Heart left ventricle (tissue), 16 donors: ENCODE data around the gene SLC30A4. TPM values are rescaled to one million over a fixed set of nuclear protein-coding genes. Genes with fewer than 3 reads are reported as not detected.

Experiments used
- ATAC-seq, 4 donors: fragments of 200-7000 bp; cut with Tn5 transposase; one replicate each; pipeline ENCODE4 v1.9.1; 2020 to 2022; ENCODE audit warnings: moderate library complexity in 4 of 4, mild to moderate bottlenecking in 3 of 4, moderate number of reproducible peaks in 1 of 4
- DNase-seq, 5 donors: peaks; one replicate each; pipeline ENCODE4 v3.0.0-alpha.2; 2020
- H3K27ac ChIP-seq, 12 donors: fragments of 200-600 bp; sonication (generic) in 4 of 12; one replicate each; pipeline versions ENCODE4 v1.5.0 to v1.8.0; 2016 to 2022; ENCODE audit warnings: mild to moderate bottlenecking in 2 of 12
- H3K27me3 ChIP-seq, 9 donors: fragments of 200-600 bp; sonication (generic) in 2 of 9; one replicate each; pipeline versions ENCODE4 v1.5.1 to v1.8.0; 2016 to 2022; ENCODE audit warnings: mild to moderate bottlenecking in 3 of 9
- H3K36me3 ChIP-seq, 9 donors: fragments of 200-600 bp; sonication (generic) in 2 of 9; one replicate each; pipeline versions ENCODE4 v1.5.0 to v1.8.0; 2018 to 2022; ENCODE audit warnings: mild to moderate bottlenecking in 2 of 9
- H3K4me1 ChIP-seq, 12 donors: fragments of 200-600 bp; sonication (generic) in 4 of 12; one replicate each; pipeline versions ENCODE4 v1.5.0 to v1.8.0; 2016 to 2022; ENCODE audit warnings: mild to moderate bottlenecking in 3 of 12
- H3K4me3 ChIP-seq, 12 donors: fragments of 200-600 bp; sonication (generic) in 4 of 12; one replicate each; pipeline versions ENCODE4 v1.5.0 to v1.8.0; 2017 to 2022; ENCODE audit warnings: mild to moderate bottlenecking in 9 of 12, moderate library complexity in 4 of 12
- H3K9me3 ChIP-seq, 12 donors: fragments of 200-600 bp; sonication (generic) in 4 of 12; one replicate each; pipeline versions ENCODE4 v1.5.0 to v1.8.0; 2016 to 2022; ENCODE audit warnings: mild to moderate bottlenecking in 1 of 12
- POLR2A ChIP-seq, 2 donors: fragments of 450-650 bp; IDR thresholded peaks; one replicate each; pipeline ENCODE4 v1.6.1; 2017; ENCODE audit warnings: antibody characterized with exemption in 2 of 2, mild to moderate bottlenecking in 2 of 2, moderate library complexity in 2 of 2
- WGBS, 4 donors: extraction: QIAGEN DNeasy Blood & Tissue Kit in 2 of 4; methylation state at CpG; one replicate each; pipeline versions ENCODE4 v1.1.5 to v1.1.7; 2013 to 2018; 5-methylcytosine and 5-hydroxymethylcytosine counted together
- intact Hi-C, 10 donors: fragments of 100-400 bp; cut with DNase I; formaldehyde crosslinking; loops; one replicate each; pipeline versions ENCODE4 v1.11.1 to v1.14.2; 2022
- long read RNA-seq, 3 donors: library from polyadenylated mRNA; unstranded; transcript quantifications; one replicate each; pipeline ENCODE4 v2.0.0, GENCODE V29; 2020 to 2021
- polyA plus RNA-seq, 2 donors: library from polyadenylated mRNA; stranded (reverse); fragments of 200-250 nt; gene quantifications; one replicate each; pipeline ENCODE4 v1.2.3, GENCODE V29; 2013
- total RNA-seq, 9 donors: library from RNA; depleted of rRNA in 2 of 9; stranded (reverse); fragments of >200 nt in 2 of 9; fragmentation: NEBNext Ultra II Directional in 3 of 9; extraction: Animal tissue kit (Norgen Biotek cat#: 25700) in 3 of 9; gene quantifications; one replicate each; pipeline versions ENCODE4 v1.1.0 to v1.2.4, GENCODE V29; 2016 to 2023
- TF ChIP-seq, protein P1 (sequence below), 12 donors: fragments of 200-600 bp; sonication (generic) in 4 of 12; IDR thresholded peaks; one replicate each; pipeline versions ENCODE4 v1.5.0 to v1.8.0; 2018 to 2022; ENCODE audit warnings: antibody characterized with exemption in 12 of 12, mild to moderate bottlenecking in 5 of 12
- donor health status: ischemic (EF 13 %, LVEDD 7.1; RV severe dilation, severe dysfunction).
- donor health status: healthy with polysubstance abuse.
- donor health status: DM: no; HTN: yes; CAD: no.
- donor health status: DM: no; HTN: no; CAD: no.
- donor health status: ischemic (EF 25% LVEDD 6.9; RV normal size, moderate dysfunction).
- donor health status: ischemic (EF 25% LVEDD 5.7; RV mildly dilated, moderate dysfunction).
- donor health status: healthy.
- donor health status: DM: yes; HTN: yes; CAD: no.
- donor health status: ischemic (EF 35%, LVEDD 5.7; RV mildly dilated, moderate dysfunction).
- donor health status: nonischemic (EF 11% LVEDD 7.7; RV severe dilation, severe dysfunction).
- donor health status: DM: yes; HTN: yes; CAD: no.
- donor health status: PGD.
- donor health status: ischemic (EF 29% LVEDD 5.4; RV normal size, mild dysfunction).
- donor health status: nonischemic (EF 23%, LVEDD 6.1; RV moderate dilation, normal function).

The SLC30A4 gene, protein sequence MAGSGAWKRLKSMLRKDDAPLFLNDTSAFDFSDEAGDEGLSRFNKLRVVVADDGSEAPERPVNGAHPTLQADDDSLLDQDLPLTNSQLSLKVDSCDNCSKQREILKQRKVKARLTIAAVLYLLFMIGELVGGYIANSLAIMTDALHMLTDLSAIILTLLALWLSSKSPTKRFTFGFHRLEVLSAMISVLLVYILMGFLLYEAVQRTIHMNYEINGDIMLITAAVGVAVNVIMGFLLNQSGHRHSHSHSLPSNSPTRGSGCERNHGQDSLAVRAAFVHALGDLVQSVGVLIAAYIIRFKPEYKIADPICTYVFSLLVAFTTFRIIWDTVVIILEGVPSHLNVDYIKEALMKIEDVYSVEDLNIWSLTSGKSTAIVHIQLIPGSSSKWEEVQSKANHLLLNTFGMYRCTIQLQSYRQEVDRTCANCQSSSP
- total RNA-seq (1 to 10 TPM; 2.5 to 4.7 (median 3.4) TPM), polyA plus RNA-seq (1 to 10 TPM; 1.9 to 2.4 TPM)
- long read RNA-seq, donor 1, partial matches to known transcripts = 3 of 7 reads
- long read RNA-seq, donor 1, other reads (novel, unspliced or antisense) = 3 of 7 reads
- long read RNA-seq, donor 2, partial matches to known transcripts = 1 of 5 reads
- long read RNA-seq, donor 2, other reads (novel, unspliced or antisense) = 4 of 5 reads
- long read RNA-seq, donor 3, full-length matches to known transcripts = 2 of 4 reads
- long read RNA-seq, donor 3, partial matches to known transcripts = 1 of 4 reads
- long read RNA-seq, donor 3, other reads (novel, unspliced or antisense) = 1 of 4 reads

DNA sequence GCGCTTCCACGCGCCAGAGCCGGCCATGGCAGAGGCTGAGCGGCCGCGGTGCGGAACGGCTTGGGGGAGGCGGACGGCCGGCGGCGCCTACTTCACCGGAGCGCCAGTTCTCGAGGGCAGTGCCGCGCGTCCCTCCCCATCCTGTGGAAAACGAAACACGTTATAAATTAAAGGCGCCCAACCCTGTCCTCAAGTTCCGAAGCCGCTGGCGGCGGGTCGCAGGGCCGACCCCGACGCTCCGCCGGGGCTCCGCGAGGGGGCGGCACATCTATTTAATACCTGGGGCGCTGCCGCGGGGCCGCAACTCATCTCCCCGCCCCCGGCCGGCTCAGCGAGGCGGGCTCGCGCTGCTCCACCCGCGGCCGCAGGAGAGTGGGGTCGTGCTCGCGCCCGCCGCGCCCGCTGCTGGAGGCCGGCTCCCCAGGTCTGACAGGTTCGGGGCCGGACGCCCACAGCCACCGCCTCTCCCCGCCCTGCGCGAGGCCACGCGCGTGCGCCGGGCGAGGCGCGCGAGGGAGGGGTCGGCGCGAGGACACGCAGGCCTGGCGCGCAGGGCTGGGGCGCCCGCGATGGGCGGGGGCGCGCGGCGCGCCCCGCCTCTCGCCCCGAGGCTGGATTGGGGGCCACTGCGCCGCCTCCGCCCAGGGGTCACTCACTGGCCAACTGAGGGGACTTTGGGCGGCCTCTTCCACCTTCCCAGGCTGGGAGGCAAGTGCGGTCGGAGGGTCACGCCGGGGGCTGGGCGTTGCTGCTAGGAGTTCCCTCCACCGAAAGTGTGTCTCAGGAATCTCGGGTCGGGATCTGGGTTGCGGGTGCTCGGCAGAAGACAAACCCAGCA, at the start of gene SLC30A4:
SLC30A4 (minus strand) TSS at position 428 of the 838 bp plus-strand sequence; CDS start at position 27, 401 bp downstream.
- ATAC-seq = peak; percentile 86 to 98 (median 95)
- intact Hi-C loops = loop anchor here in 9 of 10 donors (1.0 to 10.0 kb wide), 7 partner anchors 64 to 92 kb away; partner anchors contain the start of gene BLOC1S6 (in 9 of the 9)
- Histone ChIP-seq H3K4me3 (peak within 1 kb of the TSS; percentile 71 to 98 (median 89)), H3K27ac (peak within 1 kb of the TSS; percentile 69 to 90 (median 84)), H3K27me3 (peaks cover 0 to 9% (median 0%) of the 10 kb centered on the region in 9 donors), H3K9me3 (no peaks in the 10 kb centered on the region), H3K36me3 (peaks cover 0 to 6% (median 0%) of the 10 kb centered on the region in 9 donors), H3K4me1 (peaks cover 0 to 29% (median 15%) of the 10 kb centered on the region in 12 donors)
- WGBS, 4 donors = 1 to 2% (median 1%) methylated on average over 24 to 106 of the region's 106 CpGs
- TF ChIP-seq, protein P1, sequence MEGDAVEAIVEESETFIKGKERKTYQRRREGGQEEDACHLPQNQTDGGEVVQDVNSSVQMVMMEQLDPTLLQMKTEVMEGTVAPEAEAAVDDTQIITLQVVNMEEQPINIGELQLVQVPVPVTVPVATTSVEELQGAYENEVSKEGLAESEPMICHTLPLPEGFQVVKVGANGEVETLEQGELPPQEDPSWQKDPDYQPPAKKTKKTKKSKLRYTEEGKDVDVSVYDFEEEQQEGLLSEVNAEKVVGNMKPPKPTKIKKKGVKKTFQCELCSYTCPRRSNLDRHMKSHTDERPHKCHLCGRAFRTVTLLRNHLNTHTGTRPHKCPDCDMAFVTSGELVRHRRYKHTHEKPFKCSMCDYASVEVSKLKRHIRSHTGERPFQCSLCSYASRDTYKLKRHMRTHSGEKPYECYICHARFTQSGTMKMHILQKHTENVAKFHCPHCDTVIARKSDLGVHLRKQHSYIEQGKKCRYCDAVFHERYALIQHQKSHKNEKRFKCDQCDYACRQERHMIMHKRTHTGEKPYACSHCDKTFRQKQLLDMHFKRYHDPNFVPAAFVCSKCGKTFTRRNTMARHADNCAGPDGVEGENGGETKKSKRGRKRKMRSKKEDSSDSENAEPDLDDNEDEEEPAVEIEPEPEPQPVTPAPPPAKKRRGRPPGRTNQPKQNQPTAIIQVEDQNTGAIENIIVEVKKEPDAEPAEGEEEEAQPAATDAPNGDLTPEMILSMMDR (IDR thresholded peaks at IDR 0.05) = peak in 11 of 12 donors; percentile 33 to 74 (median 51)
- TF ChIP-seq POLR2A (IDR thresholded peaks at IDR 0.05) = peak in 1 of 2 donors; percentile 75
- peak; percentile 71 to 87 (median 75) for DNase-seq

DNA sequence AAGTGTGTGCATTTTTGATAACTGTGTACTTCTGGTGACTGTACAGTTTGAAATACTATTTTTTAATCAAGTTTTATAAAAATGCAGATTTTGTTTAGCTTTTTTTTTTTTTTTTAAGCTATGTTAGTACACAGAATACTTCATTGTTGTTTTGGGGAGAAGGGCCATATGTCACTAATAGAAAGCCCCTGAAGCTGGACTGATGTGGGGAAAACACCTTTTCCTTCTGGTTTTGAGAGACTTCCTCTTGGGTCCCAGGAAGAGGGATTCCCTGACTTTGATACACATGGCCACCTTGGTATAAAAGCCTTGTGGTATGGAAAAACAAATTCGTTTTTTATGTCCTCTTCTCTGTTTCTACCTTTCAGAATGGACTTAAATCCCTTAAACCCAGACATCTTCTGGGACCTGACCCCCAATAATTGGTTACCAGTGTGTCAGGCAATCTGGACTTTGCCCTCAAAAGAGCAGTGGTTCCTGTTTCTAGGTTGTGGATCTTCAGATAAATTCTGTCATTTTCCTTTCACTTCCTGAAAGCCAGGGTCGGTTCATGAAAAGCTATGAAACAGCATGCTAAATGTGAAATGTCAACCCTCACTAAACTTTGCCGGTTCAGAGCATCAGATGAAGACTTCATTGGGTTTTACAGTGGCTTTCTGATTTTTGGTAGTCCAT, 33.5 kb upstream of the SLC30A4 start:
- no peak overlapping the region for H3K27ac ChIP-seq
- 43 to 52% (median 45%) methylated on average over 3 of the region's 3 CpGs for WGBS, 4 donors
- no peak for ATAC-seq
- no peak for DNase-seq
- H3K9me3 ChIP-seq = no peaks in the 10 kb centered on the region
- no peak overlapping the region for H3K4me3 ChIP-seq
- intact Hi-C loops = no loop called here
- H3K4me1 ChIP-seq = no peaks in the 10 kb centered on the region
- peaks cover 0 to 9% (median 0%) of the 10 kb centered on the region in 9 donors for H3K27me3 ChIP-seq
- no peaks in the 10 kb centered on the region for H3K36me3 ChIP-seq
- TF ChIP-seq, protein P1 (IDR thresholded peaks at IDR 0.05) = no peak
- no peak for TF ChIP-seq POLR2A (IDR thresholded peaks at IDR 0.05)

DNA sequence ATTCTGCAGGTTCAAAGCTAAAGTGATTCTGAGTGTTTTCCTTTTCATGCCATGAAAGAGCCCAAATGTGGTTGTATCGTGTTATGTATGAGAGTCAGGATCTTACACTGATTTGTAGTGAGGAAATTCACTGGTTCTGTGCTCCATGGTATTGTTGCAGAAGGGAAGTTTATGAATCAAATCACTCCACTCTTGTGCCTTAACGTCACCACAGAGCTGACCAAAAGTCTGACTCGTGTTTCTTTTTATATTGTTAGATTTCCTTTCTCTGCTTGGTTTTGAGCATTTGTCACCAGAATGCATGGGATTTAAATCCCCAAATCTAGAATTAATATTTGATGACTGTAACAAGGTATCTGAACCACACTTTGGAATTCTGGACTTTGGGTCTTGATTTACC, 29.1 kb upstream of the SLC30A4 start:
- Histone ChIP-seq H3K9me3 (no peaks in the 10 kb centered on the region), H3K4me1 (no peaks in the 10 kb centered on the region), H3K4me3 (no peak overlapping the region), H3K27ac (no peak overlapping the region), H3K36me3 (no peaks in the 10 kb centered on the region), H3K27me3 (peaks cover 0 to 5% (median 0%) of the 10 kb centered on the region in 9 donors)
- intact Hi-C loops = no loop called here
- TF ChIP-seq, protein P1 (IDR thresholded peaks at IDR 0.05) = no peak
- TF ChIP-seq POLR2A (IDR thresholded peaks at IDR 0.05) = no peak
- DNase-seq = no peak
- no peak for ATAC-seq
- WGBS, 4 donors = 59 to 66% (median 63%) methylated on average over 3 of the region's 3 CpGs
